A172 (cell line): ENCODE measurements around the gene PRDX3. TPM values are rescaled to one million over a fixed set of nuclear protein-coding genes. Genes with fewer than 3 reads are reported as not detected.
"Not testable (repeated sequence)": the region's sequence is repeated elsewhere in the genome, so short reads cannot be mapped to it uniquely, and the experiment has no call there.

Experiments used
- DNase-seq: peaks from one replicate; pipeline ENCODE4 v3.0.0-alpha.2; 2015; ENCODE audit warnings: low spot score
- total RNA-seq: library from RNA; depleted of rRNA; stranded (reverse); fragments of >200 nt; shearing (Covaris generic); gene quantifications from 2 replicates; pipeline ENCODE4 v1.2.3, GENCODE V29; 2014

The PRDX3 gene
- total RNA-seq, 1 experiment from 2014 or later, result 407 TPM

DNA sequence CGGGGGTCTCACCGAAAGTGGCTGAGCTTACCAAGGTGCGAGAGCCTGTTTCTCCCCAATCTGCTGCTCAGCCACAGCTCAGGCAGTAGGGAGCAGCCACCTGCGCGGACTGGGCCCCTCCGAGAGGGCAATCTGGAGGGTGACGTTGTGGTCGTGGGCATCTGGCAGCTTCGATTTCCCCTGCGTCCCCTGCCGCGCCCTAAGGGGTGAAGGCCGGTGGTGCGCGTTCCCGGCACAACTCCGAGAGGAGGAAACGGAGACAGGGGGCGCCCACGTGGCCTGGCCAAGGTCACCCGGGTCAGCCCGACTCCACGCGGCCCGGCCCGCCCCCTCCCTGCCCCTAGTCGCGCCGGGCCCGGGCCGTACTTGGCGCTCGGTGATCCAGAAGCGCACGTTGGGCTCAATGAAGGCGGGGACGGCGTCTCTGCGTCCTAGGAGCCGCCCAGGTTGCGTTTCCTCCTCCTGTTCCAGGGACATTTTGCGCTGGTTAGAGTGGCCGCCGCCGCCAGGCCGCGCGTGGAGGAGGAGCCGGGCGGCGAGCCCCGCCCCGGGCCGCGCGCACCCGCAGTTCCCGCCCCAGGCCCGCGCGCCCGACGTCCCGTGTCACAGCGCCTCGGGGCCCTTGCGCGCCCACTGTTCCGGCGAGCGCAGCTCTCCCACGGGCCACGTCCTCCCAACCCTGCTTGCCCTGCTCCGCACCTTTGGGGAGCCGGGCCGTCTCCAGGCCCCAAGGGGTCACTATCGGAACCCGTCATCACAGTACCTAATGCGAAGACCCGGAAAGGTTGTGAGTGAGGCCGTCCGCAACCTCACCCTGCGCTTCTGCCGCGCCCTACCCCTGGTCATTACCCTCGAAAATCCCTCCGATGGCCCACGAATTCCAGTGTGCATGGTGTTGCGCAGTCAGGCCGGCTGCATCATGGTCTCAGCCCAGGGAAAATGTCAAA lies 13.2 kb downstream of the PRDX3 start, which contains the start of gene SFXN4:
Gene SFXN4 (minus strand): TSS at position 544 of the 947 bp plus-strand sequence. CDS start 67 bp downstream, at position 477.
- peak; percentile 41 for DNase-seq

GRCh38 chr10:119162452-119163092 lies 16.0 kb downstream of the PRDX3 start:
- DNase-seq, result no peak

- peak; percentile 76 for DNase-seq
These were observed 16.7 kb downstream of the PRDX3 start for GRCh38 chr10:119161680-119162451.

- DNase-seq, result no peak
These were observed 19.3 kb downstream of the PRDX3 start for GRCh38 chr10:119159332-119159731.

DNA sequence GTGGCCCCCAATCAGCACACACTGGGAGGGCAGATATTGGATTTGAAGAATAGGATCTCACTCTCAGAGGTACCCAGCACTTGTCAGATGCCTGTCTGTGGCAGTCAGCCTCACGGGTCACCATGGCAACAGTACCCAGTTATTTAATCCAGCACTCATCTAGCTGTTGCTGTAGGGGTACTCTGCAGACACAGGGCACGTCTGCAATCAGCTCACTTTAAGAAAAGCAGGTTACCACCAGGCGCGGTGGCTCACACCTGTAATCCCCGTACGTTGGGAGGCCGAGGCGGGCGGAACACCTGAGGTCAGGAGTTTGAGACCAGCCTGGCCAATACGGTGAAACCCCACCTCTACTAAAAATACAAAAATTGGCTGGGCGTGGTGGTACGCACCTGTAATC lies 25.0 kb downstream of the PRDX3 start:
- DNase-seq, result no peak

DNA sequence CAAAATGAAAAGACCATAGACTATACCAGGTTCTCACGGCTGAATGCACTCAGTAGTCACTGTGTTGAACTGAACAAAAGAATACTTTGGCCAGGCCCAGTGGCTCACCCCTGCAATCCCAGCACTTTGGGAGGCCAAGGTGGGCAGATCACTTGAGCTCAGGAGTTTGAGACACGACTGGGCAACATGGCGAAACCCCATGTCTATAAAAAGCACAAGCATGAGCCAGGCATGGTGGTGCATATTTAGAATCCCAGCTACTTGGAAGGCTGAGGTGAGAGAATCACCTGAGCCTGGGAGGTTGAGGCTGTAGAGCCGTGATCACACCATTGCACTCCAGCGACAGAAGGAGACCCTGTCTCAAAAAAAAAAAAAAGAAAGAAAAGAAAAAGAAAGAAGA lies 25.6 kb downstream of the PRDX3 start:
- no peak for DNase-seq

GRCh38 chr10:119151601-119152000 lies 27.0 kb downstream of the PRDX3 start:
- not testable (repeated sequence) for DNase-seq

DNA sequence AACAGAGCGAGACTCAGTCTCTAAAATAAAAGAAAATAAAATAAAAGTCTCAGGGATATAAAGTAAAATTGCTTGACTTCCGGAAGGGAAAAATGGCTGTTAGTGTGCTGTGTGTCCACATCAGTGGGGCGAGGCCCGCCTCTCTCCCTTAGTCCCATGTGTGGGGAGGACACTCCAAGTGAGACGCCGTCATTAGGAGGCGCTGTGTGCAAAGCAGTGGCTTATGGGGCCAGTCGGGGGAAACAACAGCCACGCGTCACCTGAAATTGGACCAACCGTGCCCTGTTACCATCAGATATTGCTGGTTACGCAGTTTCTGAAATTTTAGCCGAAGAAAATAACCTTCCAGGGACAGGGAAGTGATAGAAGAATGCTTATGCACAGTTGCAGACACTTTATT lies 28.9 kb downstream of the PRDX3 start:
- DNase-seq, result no peak

DNA sequence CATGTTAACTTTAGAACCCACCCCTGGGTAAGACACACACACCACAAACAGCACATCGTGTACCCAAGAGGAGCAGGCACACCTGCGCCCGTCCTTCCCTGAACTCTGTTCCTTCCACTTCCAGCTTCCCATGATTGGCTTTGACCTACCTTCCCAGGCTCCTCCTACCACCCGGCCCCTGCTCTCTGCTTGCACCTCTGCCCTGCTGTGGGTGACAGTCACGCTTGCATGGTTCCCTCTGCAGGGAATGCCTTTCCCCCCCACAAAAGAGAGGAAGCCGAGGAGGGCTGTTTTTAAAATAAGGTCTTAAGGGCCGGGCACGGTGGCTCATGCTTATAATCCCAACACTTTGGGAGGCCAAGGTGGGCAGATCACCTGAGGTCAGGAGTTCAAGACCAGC lies 29.5 kb downstream of the PRDX3 start:
- DNase-seq, result no peak

GRCh38 chr10:119143657-119144056 lies 35.0 kb downstream of the PRDX3 start:
- DNase-seq, result no peak

- DNase-seq, result no peak
These were observed 37.9 kb downstream of the PRDX3 start for GRCh38 chr10:119140603-119141245.

- peak; percentile 56 for DNase-seq
These were observed 39.0 kb downstream of the PRDX3 start for GRCh38 chr10:119139464-119140067.

GRCh38 chr10:119138346-119139306 lies 40.0 kb downstream of the PRDX3 start:
- no peak for DNase-seq

- not testable (repeated sequence) for DNase-seq
These were observed 40.7 kb downstream of the PRDX3 start for GRCh38 chr10:119137878-119138277.

- DNase-seq, result no peak
These were observed 42.5 kb downstream of the PRDX3 start for GRCh38 chr10:119136084-119136483.

- no peak for DNase-seq
These were observed 43.1 kb downstream of the PRDX3 start for GRCh38 chr10:119135513-119135881.

DNA sequence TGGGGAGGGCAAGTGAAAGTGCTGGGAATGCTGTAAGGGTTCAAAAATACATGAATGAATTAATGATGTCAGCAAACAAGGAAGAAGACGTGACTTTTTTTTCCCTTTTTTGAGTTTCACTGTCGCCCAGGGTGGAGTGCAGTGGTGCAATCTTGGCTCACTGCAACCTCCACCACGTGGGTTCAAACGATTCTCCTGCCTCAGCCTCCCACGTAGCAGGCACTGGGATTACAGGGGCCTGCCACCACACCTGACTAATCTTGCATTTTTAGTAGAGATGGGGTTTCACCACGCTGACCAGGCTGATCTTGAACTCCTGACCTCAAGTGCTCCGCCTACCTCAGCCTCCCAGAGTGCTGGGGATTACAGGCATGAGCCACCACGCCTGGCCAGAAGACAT lies 44.7 kb downstream of the PRDX3 start:
- no peak for DNase-seq

DNA sequence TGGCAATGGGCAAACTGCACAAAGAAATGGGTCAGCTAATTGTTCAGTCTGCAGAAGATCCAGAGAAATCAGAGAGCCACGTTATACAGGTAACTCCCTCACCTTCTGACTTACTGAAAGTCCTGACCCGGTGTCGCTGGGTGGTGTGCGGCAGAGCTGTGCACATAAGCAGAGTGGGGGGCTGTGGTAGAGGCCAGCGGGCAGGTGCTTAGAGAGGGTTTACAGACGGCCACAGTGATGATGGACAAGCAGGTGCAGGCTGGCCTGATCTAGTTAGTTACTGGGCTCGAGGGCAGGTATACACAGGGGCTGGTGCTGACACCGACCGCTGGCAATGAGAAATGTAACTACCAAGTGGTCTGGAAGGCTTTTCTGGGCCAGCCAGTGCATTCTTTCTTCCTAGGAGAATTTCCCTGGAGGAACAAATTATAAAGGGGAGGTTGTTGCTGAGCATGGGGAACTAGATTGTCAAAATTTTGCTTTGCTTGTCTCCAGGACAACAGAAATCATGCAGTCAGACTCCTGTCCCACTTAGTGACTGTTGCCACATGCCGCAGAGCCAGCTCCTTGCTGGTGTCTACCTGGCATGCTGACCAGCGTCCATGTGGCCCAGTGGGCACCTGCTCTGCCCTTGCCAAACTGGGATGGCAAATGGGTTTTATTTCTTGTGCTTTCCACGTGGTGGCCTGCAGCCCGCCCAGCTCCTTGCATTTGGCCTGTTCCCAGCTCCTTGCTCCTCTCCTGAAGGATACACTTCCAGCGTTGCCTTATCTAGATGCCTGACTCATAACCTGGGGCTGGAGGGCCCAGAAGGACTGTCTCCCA lies 45.9 kb downstream of the PRDX3 start:
- no peak for DNase-seq
